ENCODE data around the gene NINL.

DNA sequence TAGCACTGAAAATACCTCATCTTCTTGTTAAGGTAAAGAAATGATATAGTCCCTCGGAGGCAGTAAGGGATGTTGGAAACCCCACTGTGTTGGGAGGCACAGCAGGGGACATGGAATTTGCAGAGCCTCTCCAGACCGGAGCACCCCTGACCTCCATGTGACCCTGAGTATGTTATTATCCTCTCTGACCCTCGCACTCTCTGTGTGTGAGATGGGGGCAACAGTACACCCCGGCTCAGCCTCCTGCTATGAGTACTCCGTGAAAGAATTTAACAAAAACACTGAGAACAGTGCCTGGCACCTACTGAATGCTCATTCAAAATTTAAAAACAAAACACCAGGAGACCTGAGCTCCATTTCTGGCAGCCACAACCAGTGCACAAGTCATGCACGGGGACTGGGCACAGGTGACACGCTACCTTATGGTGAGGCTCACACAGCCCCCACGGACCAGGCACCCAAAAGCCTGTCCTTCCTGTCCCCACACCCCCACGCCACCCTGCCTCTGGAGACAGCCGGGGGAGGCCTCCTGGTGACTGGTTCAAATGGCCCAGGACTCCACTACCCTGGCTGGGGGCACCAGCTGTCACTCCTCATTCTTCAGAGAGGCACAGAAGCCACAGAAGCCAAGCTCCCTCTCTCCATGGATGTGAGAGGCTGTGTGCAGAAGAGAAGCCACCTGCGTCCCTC lies 6.1 kb downstream of the NINL start:
- TF ChIP-seq, protein P1, sequence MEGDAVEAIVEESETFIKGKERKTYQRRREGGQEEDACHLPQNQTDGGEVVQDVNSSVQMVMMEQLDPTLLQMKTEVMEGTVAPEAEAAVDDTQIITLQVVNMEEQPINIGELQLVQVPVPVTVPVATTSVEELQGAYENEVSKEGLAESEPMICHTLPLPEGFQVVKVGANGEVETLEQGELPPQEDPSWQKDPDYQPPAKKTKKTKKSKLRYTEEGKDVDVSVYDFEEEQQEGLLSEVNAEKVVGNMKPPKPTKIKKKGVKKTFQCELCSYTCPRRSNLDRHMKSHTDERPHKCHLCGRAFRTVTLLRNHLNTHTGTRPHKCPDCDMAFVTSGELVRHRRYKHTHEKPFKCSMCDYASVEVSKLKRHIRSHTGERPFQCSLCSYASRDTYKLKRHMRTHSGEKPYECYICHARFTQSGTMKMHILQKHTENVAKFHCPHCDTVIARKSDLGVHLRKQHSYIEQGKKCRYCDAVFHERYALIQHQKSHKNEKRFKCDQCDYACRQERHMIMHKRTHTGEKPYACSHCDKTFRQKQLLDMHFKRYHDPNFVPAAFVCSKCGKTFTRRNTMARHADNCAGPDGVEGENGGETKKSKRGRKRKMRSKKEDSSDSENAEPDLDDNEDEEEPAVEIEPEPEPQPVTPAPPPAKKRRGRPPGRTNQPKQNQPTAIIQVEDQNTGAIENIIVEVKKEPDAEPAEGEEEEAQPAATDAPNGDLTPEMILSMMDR (IDR thresholded peaks at IDR 0.05), result no peak
- TF ChIP-seq EP300 (IDR thresholded peaks at IDR 0.05), result no peak

All from upper lobe of left lung (tissue), 4 donors.